Head of caudate nucleus (tissue), 42 donors: ENCODE measurements around the gene PRSS53.

Source experiments
- DNase-seq, 42 donors: peaks; one replicate each; pipeline versions ENCODE4 v3.0.0 to v3.0.0-alpha.2; 2020 to 2021; ENCODE audit warnings: mixed read lengths in 7 of 42
- intact Hi-C: fragments of 100-400 bp; cut with DNase I; formaldehyde crosslinking; loops from one replicate; pipeline ENCODE4 v1.15.0; 2022

Gene PRSS53

GRCh38 chr16:31064882-31065461 is 23.8 kb downstream of the PRSS53 start:
- intact Hi-C loops: no loop called here
- no peak for DNase-seq

GRCh38 chr16:31063843-31064611 is 24.7 kb downstream of the PRSS53 start:
- no peak for DNase-seq

DNA sequence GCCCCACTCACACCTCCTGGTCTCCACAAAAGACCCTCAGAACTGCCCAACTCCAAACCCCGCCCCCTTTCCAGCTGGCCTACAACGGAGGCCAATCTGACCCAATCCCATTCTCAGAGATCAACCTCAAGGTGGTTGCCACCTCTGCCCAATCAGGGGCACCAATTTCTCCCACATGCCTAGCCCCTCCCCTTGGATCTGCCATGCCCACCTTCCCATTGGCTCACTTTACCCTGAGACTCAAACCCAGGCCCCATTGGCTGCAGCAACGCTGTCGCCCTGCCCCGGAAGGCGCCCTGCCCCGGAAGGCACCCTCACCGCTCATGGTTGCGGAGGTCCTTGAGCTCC is 25.3 kb downstream of the PRSS53 start:
- intact Hi-C loops: no loop called here
- DNase-seq: no peak

More at GRCh38 chr16:31063843-31064611, 24.7 kb downstream of the PRSS53 start:
- intact Hi-C loops: no loop called here

- DNase-seq: no peak
- intact Hi-C loops: no loop called here
Measured at GRCh38 chr16:31061813-31062440, 26.8 kb downstream of the PRSS53 start.

- intact Hi-C loops: no loop called here
- no peak for DNase-seq
Measured at GRCh38 chr16:31061126-31061812, 27.5 kb downstream of the PRSS53 start.

- no peak for DNase-seq
- intact Hi-C loops: no loop called here
Measured at GRCh38 chr16:31055613-31056012, 33.1 kb downstream of the PRSS53 start.

- intact Hi-C loops: no loop called here
- DNase-seq: no peak
Measured at GRCh38 chr16:31052114-31052513, 36.6 kb downstream of the PRSS53 start.

DNA sequence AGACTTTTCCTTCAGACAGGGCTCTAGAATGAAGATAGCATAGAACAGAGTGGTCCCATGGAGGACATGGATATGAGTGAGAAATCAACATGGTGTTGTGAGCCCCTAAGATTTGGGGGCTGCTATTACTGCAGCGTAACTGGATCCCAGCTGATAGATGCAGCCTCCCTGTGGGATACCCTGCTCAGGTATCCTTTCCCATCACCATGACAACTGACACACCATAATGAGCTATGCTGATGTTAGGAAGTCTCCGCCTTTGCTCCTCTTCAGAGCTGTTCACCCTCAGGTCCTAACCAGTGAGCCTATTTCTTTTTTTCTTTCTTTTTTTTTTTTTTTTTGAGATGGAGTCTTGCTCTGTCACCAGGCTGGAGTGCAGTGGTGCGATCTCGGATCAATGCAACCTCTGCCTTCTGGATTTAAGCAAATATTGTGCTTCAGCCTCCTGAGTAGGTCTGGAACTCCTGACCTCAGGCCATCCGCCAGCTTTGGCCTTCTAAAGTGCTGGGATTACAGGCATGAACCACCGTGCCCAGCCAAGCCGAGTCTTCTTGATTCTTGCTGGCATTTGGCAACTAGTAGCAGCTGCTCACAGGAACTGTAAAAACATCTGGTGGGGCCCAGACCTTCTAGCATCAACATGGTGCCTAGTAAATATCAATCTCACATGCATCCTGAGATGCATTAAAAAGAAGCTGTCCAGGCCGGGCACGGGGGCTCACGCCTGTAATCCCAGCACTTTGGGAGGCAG is 38.3 kb downstream of the PRSS53 start:
- intact Hi-C loops: no loop called here
- DNase-seq: no peak

DNA sequence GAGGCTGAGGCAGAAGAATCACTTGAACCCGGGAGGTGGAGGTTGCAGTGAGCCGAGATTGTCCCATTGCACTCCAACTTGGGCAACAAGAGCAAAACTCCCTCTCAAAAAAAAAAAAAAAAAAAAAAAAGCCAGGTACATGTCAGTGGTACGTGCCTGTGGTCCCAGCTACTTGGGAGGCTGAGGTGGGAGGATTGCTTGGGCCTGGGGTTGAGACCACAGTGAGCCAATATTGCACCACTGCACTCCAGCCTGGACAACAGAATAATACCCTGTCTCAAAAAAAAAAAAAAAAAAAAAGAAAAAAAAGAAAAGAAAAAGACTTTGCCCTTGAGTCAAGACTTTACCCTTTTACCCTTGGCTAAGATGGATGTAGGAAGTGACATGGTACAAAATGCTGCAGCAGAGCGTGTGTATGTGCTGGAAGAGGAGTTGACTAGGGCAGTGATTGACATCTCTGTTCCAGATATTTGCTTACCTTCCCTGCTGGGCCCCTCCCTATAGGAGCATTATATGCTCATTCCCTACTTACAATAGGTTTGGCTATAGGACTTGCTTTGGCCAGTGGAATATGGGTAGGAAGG is 44.8 kb downstream of the PRSS53 start:
- intact Hi-C loops: no loop called here

DNA sequence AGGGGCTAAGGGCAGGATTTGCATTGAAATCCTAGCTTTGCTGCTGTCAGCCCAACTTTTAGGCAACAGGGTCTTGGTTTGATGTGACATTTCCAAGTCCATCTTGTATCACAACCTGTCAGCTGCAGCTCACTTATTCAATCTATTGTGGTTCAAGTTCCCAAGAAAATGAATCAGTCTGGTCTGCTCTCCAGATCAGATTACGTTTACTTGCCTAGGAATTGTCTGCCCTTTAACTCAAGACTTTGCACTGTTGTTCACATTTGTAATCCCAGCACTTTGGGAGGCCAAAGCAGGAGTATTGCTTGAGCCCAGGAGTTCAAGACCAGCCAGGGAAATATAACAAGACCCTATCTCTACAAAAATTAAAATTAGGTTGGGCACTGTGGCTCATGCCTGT is 45.4 kb downstream of the PRSS53 start:
- DNase-seq: no peak
- intact Hi-C loops: no loop called here

More for the DNA sequence above, 44.8 kb downstream of the PRSS53 start:
- DNase-seq: no peak

DNA sequence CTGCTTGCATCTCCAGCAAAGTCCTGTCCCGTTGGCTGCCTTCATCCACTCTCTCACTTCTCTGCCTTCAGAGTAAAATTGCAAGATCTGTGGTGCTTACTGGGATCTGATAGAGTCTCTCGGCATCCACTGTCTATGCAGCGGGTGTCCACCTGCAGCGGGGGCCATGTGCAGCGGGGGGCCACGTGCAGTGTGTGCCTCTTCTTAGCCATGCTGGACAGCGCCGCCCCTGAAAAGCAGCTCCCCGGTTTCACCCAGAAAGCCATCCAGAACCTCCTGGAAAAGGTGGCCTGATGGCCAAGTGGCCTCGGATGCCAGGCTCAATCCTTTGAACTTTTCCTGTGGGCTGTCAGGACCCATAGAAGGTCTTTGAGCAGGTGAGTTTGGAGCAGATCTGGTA is 45.9 kb downstream of the PRSS53 start:
- DNase-seq: no peak

DNA sequence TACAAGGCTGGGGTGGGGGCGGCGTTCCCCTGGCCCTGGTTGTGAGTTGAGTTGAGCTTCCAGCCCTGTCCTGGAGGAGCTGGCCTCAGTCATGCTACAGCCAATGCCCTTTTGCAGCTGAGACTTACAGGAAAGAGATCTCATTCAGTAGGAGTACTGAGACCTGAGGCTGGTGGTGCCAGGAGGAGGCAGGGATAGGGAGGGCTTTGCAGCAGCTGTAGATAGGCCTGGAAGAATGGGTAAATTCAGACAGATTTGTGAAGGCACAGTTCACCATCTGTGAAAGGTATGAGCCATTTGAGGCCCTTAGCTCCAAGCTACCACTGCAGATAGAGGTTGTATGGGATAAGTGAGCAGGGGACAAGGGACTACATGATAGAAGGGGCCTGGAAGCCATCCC is 49.8 kb downstream of the PRSS53 start:
- intact Hi-C loops: loop anchor here (10.0 kb wide), 1 partner anchor 54 kb away; the partner anchor contains the start of gene HSD3B7
- DNase-seq: peak in 11 of 42 donors; percentile 11 to 49 (median 27)

More for the DNA sequence above, 45.9 kb downstream of the PRSS53 start:
- intact Hi-C loops: no loop called here

- DNase-seq: no peak
- intact Hi-C loops: loop anchor here (10.0 kb wide), 1 partner anchor 52 kb away; the partner anchor contains the start of gene HSD3B7
Measured at GRCh38 chr16:31036691-31037090, 52.1 kb downstream of the PRSS53 start.

DNA sequence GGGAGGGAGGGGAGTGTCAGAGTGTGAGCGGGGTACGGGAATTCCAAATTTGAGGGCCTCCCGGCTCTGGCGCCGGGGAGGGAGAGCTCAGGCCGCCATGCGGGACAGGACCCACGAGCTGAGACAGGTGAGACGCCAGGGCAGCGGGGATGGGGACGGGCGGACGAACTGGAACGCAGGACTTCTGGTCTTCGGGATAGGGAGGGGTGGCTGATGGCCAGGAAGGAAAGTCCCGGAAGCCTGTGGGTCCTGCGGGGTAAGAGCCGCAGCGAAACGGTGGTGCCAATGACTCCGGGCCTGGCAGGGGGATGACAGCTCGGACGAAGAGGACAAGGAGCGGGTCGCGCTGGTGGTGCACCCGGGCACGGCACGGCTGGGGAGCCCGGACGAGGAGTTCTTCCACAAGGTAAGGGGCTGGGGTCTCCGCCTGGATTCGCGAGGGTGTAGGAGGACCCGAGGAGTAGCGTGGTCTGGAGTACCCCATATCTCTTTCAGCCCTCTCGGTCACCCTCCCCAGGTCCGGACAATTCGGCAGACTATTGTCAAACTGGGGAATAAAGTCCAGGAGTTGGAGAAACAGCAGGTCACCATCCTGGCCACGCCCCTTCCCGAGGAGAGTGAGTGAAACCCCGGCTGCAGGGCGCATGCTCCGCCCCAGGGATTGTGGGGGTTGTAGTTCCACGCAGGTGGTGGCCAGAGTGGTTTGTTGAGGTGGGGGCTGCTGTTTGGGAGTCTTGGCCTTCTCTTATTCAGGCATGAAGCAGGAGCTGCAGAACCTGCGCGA is 54.8 kb downstream of the PRSS53 start:
- peak; percentile 88 to 97 (median 94) for DNase-seq
- intact Hi-C loops: loop anchor here (5.0 to 10.0 kb wide), 2 partner anchors 38 to 49 kb away; partner anchors contain the start of genes HSD3B7, ZNF646 and ZNF668
